HG02798 (cell line): Measurements from ENCODE around the gene NFATC2.

Source experiments
- ATAC-seq: cut with Tn5 transposase; IDR thresholded peaks from one replicate; pipeline ENCODE4 v1.9.1; 2021; ENCODE audit warnings: mild to moderate bottlenecking; ENCODE audit not compliant: unreplicated experiment, poor library complexity

The NFATC2 gene

GRCh38 chr20:51383891-51384510 lies 158.5 kb downstream of the NFATC2 start:
- ATAC-seq, result no peak

- ATAC-seq, result no peak
Measured at GRCh38 chr20:51382986-51383821, 159.3 kb downstream of the NFATC2 start.

GRCh38 chr20:51382111-51382985 lies 160.2 kb downstream of the NFATC2 start:
- ATAC-seq, result no peak

GRCh38 chr20:51381557-51381956 lies 161.0 kb downstream of the NFATC2 start:
- no peak for ATAC-seq

- ATAC-seq, result no peak
Measured at GRCh38 chr20:51380401-51381385, 161.8 kb downstream of the NFATC2 start.

- no peak for ATAC-seq
Measured at GRCh38 chr20:51379601-51380341, 162.7 kb downstream of the NFATC2 start.

GRCh38 chr20:51378171-51378928 lies 164.2 kb downstream of the NFATC2 start:
- ATAC-seq, result no peak

- ATAC-seq, result no peak
Measured at GRCh38 chr20:51377132-51377531, 165.4 kb downstream of the NFATC2 start.

GRCh38 chr20:51376111-51376510 lies 166.4 kb downstream of the NFATC2 start:
- no peak for ATAC-seq

GRCh38 chr20:51375561-51375960 lies 167.0 kb downstream of the NFATC2 start:
- ATAC-seq, result no peak

GRCh38 chr20:51374961-51375360 lies 167.6 kb downstream of the NFATC2 start:
- ATAC-seq, result no peak

- ATAC-seq, result no peak
Measured at GRCh38 chr20:51374456-51374830, 168.1 kb downstream of the NFATC2 start.

- ATAC-seq, result no peak
Measured at GRCh38 chr20:51373713-51374455, 168.6 kb downstream of the NFATC2 start.

- no peak for ATAC-seq
Measured at GRCh38 chr20:51372966-51373365, 169.6 kb downstream of the NFATC2 start.

- peak; percentile 59 for ATAC-seq
Measured at GRCh38 chr20:51372176-51372803, 170.2 kb downstream of the NFATC2 start.

GRCh38 chr20:51371720-51372119 lies 170.8 kb downstream of the NFATC2 start:
- ATAC-seq, result no peak

GRCh38 chr20:51369503-51369902 lies 173.0 kb downstream of the NFATC2 start:
- no peak for ATAC-seq
